Measurements from ENCODE around the gene TRAPPC2B.

- TF ChIP-seq ZNF274 (IDR thresholded peaks at IDR 0.05; ENCODE audit: low read depth, low read length) (no peak), YY1 (IDR thresholded peaks at IDR 0.05; ENCODE audit: insufficient read depth, insufficient read length) (no peak), SUZ12 (IDR thresholded peaks at IDR 0.05; ENCODE audit: extremely low read depth, insufficient read depth, insufficient read length) (no peak)
Measured at GRCh38 chr19:57321116-57321515, 42.2 kb upstream of the TRAPPC2B start.
